Measurements from ENCODE around the gene TMEM43. TPM values are rescaled to one million over a fixed set of nuclear protein-coding genes. Genes with fewer than 3 reads are reported as not detected.

The TMEM43 gene
- total RNA-seq, 1 experiment from 2014 or later = 36.7 TPM

- peak; percentile 12 for DNase-seq
- Histone ChIP-seq H2AFZ (ENCODE audit: low read length) (no peak overlapping the region), H3K27ac (ENCODE audit: insufficient read length, low read depth, low read length) (no peak overlapping the region), H4K91ac (ENCODE audit: insufficient read length, low read depth, low read length) (no peak overlapping the region), H4K8ac (replicated peaks; ENCODE audit: insufficient read length, low read depth, low read length) (no peak overlapping the region), H2BK120ac (ENCODE audit: low read depth, low read length, poor library complexity, severe bottlenecking) (no peak overlapping the region), H2BK12ac (ENCODE audit: insufficient read length, low read depth, low read length) (no peak overlapping the region), H3K18ac (ENCODE audit: insufficient read length, low read depth, low read length) (no peak overlapping the region), H2AK5ac (ENCODE audit: insufficient read length, low read length) (no peak overlapping the region), H3K4me2 (ENCODE audit: insufficient read depth, insufficient read length, low read length) (no peak overlapping the region), H3K9ac (ENCODE audit: extremely low read depth, insufficient read length, low read length) (no peak overlapping the region), H2BK20ac (ENCODE audit: low read depth, low read length, poor library complexity, severe bottlenecking) (no peak overlapping the region), H3K23me2 (ENCODE audit: insufficient read length, low read depth, low read length, poor library complexity, severe bottlenecking) (peaks cover 2% of the 10 kb centered on the region), H2BK5ac (ENCODE audit: insufficient read length, low read length) (no peak overlapping the region), H4K5ac (ENCODE audit: insufficient read length, low read depth, low read length) (no peak overlapping the region), H3K4ac (ENCODE audit: low read depth, low read length) (no peak overlapping the region), H3K4me1 (ENCODE audit: insufficient read depth, low read length) (peaks cover 6% of the 10 kb centered on the region; the same call in 1 of the 2 replicates), H3K27me3 (ENCODE audit: insufficient read depth, low read length) (no peaks in the 10 kb centered on the region), H3T11ph (ENCODE audit: low read length) (no peak overlapping the region), H3K14ac (ENCODE audit: insufficient read depth, low read length) (no peak overlapping the region), H4K20me1 (ENCODE audit: control insufficient read depth, insufficient read depth, insufficient read length) (no peaks in the 10 kb centered on the region), H3K9me3 (ENCODE audit: control insufficient read depth, low read depth, low read length) (no peaks in the 10 kb centered on the region), H3K79me1 (ENCODE audit: insufficient read depth, low read depth, low read length, poor library complexity, severe bottlenecking) (no peaks in the 10 kb centered on the region), H3K23ac (ENCODE audit: insufficient read length, low read depth, low read length) (no peak overlapping the region), H3K79me2 (ENCODE audit: insufficient read depth, low read length) (no peaks in the 10 kb centered on the region), H2BK15ac (ENCODE audit: low read depth, low read length) (no peak overlapping the region), H3K56ac (ENCODE audit: insufficient read length, low read depth, low read length) (no peak overlapping the region)
- TF ChIP-seq CTCF (conservative IDR thresholded peaks at IDR 0.05) = no peak
- Mint-ChIP-seq H3K4me3 (peak overlapping the region in 1 of 2 experiments; percentile 8; a peak in 1 of 5 replicates), H3K36me3 (ENCODE audit: insufficient read depth in 1 of 3, low read depth in 3 of 3) (peaks cover 12 to 60% (median 52%) of the 10 kb centered on the region in 3 experiments), H3K27ac (peak overlapping the region in 1 of 3 experiments; percentile 83; a peak in 3 of 7 replicates), H3K9me3 (no peaks in the 10 kb centered on the region; a peak in 1 of 5 replicates), H3K4me1 (peaks cover 7 to 18% of the 10 kb centered on the region in 2 experiments), H3K27me3 (ENCODE audit: low read depth) (no peaks in the 10 kb centered on the region)
- WGBS (ENCODE audit: extremely low coverage, insufficient read length, low lambda C conversion rate) = no CpG with 5 or more reads among the region's 9 CpGs
Measured at GRCh38 chr3:14150491-14151230, 25.8 kb downstream of the TMEM43 start.
